Activated CD8-positive, alpha-beta memory T cell treated with anti-CD3 and anti-CD28 coated beads for 4 hours (primary cell): ENCODE data around the gene CRTAP.
"Not testable (repeated sequence)": the region's sequence is repeated elsewhere in the genome, so short reads cannot be mapped to it uniquely, and the experiment has no call there.

ENCODE experiments used
- DNase-seq, 2 donors: peaks; one replicate each; pipeline ENCODE4 v3.0.0-alpha.2; 2020; ENCODE audit warnings: low read depth in 2 of 2

CRTAP gene

DNA sequence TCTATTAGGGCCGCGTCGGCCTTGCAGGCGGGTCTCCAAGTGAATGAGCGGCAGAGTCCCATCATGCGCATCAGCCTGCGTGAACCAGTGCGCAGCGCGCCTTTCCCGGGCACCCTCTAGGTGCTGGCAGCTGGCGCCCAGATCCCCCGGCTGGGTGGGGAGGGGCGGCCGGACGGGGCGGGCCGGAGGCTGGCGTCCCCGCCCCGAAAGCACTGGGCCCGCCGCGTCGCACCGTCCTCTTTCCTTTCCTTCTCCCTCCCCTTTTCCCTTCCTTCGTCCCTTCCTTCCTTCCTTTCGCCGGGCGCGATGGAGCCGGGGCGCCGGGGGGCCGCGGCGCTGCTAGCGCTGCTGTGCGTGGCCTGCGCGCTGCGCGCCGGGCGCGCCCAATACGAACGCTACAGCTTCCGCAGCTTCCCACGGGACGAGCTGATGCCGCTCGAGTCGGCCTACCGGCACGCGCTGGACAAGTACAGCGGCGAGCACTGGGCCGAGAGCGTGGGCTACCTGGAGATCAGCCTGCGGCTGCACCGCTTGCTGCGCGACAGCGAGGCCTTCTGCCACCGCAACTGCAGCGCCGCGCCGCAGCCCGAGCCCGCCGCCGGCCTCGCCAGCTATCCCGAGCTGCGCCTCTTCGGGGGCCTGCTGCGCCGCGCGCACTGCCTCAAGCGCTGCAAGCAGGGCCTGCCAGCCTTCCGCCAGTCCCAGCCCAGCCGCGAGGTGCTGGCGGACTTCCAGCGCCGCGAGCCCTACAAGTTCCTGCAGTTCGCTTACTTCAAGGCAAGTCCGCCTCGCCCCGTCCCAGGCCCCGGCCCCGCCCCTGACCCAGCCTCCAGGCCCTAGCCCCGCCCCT, at the start of gene CRTAP:
TSS of gene CRTAP (plus strand) at position 243 of the 850 bp plus-strand sequence. CDS start at position 307, 64 bp downstream.
- peak; percentile 64 to 72 for DNase-seq

DNA sequence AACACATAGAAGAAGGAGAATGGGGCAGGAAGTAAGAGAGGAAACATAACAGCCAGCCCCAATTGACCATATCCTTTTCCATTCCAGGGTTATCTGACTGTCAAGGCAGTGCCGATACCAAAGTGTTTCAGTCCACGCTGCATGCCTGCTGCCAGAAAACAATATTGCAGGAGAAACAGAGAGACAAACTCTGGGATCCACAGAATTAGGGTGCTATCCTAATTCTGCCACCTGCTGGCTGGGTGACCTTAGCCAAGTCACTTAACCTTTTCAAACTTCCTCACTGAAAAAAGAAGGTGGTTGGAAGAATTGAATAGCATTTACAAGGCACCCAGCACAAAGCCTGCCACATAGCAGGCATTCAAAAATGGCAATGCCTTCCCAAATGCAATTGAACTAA, 48.9 kb upstream of the CRTAP start:
- no peak for DNase-seq

DNA sequence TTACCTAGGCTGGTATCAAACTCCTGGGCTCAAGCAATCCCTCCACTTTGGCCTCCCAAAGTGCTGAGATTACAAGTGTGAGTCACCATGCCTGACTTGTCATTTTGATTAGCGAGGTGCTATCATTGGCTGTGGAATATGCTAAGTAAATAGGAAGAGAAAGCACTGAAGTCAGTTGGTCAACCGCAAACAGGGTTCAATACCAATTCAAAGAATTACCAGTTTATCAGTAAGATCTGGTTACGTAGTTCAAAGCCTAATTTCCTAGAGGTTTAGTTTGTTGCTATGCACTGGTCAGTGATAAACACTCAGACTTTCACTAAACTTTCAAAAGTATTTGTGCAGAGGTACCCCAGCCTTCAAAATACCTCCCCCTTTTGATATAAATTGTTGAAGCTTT, 46.3 kb upstream of the CRTAP start:
- DNase-seq: no peak

DNA sequence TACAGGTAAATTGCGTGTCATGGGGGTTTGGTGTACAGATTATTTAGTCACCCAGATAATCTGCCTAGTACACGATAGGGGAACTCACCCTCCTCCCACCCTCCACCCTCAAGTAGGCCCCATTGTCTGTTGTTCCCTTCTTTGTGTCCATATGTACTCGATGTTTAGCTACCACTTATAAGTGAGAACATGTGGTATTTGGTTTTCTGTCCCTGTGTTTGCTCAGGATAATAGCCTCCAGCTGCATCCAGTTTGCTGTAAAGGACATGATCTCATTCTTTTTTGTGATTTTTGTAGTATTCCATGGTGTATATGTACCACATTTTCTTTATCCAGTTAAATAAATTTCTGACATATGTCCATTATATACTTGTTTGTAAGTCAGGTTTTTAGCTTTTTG, 44.0 kb upstream of the CRTAP start:
- DNase-seq: not testable (repeated sequence)

DNA sequence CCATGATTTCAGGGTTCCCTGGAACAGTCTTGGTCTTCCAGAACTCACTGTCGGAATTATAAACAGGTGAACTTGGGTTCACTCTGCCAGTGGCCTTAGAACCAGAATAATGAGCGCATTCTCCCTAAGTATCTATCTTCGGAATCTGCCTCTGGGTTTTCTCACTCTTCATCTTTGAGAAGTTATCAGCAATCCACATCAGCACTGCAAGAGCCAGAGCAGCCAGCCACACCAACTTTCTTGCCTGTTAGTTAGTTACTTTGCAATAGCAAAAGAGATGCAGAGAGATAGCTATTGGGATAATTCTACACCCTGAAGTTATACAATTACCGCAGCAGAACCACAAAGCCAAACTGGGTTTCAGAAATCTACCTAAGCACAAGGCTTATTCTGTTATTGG, 42.6 kb upstream of the CRTAP start:
- no peak for DNase-seq

DNA sequence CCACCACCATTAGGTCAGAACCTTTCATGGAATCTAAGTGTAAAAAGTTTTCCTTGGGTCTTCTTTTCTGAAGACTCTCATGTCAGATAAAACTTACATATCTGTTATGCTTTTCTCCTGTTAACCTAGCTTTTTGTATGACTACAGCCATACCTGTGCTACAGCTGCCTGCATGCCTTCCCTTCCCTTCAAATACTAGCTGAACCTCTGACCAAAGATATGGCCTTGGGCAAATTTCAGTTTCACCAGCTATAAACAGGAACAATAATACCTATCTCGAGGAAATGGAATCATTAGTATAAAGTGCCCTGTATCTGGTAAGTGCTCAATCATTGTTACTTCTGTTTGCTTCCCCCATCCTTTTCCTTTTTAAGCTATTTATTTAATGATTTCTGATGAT, 41.9 kb upstream of the CRTAP start:
- no peak for DNase-seq

DNA sequence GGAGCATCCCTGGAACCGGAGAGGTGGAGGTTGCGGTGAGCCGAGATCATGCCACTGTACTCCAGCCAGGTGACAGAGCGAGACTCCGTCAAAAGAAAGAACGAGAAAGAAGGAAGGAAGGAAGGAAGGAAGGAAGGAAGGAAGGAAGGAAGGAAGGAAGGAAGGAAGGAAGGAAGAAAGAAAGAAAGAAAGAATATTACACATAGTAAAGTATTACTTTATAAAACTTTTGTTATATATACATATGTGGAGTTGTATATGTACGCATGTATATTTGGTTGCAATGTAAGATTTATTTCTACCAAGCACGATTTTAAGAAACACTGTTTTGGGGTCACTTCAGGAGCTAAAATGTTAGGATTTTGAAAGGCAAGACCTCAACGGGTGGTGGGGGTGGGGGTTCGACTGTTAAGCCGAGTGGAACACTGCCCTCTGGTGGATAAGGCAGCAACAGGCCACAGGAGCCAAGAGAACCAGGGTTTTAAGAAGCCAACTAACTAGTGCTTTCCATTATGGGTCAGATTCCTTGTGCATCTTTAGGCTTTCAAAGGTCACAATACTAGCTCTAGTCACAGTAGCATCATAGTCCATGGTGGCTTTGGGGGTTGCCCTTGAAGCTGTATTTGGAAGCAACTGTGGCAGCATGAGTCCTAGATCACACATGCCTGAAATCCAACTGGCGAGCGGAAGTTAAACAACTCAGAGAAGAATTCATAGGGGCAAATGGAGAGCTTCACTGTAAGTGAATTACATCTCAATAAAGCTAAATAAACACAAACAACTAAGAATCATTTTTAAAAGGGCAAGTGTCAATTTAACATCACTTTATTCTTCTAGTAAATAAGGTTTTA, 39.4 kb upstream of the CRTAP start:
- DNase-seq: peak; percentile 35 to 52

DNA sequence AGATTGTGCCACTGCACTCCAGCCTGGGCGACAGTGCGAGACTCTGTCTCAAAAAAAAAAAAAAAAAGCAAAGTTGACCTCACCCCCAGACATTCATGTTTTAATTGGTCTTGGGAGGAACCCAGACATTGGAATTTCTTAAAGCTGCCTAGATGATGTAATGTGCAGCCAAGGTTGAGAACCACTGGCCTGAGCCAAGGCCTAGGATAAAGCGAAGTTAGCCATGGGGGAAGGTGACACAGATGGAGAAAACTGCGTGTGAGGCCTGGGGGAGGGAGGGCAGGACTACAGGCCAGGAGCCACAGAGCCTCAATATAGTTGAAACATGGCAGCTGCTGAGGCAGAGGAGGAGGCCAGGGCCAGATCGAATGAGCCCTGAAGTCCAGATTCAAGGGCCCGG, 37.8 kb upstream of the CRTAP start:
- DNase-seq: no peak

DNA sequence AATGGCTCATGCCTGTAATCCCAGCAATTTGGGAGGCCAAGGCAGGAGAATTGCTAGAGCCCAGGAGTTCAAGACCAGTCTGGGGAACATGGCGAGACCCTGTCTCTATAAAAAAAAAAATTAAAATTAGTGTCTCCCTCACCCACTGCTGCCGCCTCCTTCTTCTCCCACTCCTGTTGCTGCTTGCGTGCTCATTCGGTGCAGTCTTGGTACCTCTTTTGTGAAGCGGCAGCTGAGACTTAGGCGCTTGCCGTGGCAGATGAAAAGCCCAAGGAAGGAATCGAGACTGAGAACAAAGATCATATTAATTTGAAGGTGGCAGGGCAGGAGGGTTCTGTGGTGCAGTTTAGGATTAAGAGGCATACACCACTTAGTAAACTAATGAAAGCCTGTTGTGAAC, 36.9 kb upstream of the CRTAP start:
- DNase-seq: no peak

DNA sequence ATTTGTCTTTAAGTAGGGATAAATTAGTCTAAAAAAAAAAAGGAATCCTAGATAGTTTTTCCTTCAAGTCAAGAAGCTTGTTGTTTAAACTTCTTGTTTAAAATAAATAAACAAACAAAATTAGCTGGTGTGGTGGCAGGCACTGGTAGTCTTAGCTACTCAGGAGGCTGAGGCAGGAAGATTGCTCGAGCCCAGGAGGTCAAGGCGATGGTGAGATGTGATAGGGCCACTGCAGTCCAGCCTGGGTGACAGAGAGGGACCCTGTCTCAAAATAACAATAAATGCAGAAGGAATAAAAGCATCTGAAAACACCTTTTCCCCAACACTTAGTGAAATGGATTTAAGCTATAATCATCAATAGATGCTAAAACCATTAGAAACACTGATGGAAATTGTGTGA, 35.8 kb upstream of the CRTAP start:
- DNase-seq: no peak

DNA sequence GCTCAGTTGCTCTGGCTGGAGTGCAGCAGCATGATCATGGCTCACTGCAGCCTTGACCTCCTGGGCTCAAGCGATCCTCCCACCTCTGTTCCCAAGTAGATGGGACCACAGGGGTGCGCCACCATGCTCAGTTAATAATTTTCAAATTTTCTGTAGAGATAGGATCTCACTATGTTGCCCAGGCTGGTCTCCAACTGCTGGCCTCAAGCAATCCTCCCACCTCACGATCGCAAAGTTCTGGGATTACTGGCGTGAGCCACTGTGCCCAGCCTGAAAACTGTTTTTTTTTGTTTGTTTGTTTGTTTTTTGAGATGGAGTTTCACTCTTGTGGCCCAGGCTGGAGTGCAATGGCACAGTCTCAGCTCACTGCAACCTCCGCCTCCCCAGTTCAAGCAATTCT, 34.0 kb upstream of the CRTAP start:
- DNase-seq: not testable (repeated sequence)

DNA sequence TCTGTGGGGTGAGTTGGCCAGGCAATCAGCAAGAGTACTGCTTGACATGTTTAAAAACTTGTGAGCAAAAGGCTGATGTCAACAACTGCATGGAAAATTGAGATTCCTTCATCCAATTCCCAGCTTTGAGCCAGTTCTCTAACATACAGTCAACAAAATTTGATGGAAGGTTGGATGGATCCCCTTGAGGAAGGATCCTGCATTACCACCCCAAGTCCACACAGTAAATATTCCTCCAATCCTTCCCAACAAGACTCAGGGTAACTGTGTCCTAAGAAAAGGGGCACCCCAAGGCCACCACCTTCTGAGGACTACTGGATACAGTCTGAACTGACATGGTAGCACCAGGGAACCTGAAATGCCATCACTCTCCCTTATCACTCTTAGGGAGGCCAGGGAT, 32.0 kb upstream of the CRTAP start:
- DNase-seq: no peak

DNA sequence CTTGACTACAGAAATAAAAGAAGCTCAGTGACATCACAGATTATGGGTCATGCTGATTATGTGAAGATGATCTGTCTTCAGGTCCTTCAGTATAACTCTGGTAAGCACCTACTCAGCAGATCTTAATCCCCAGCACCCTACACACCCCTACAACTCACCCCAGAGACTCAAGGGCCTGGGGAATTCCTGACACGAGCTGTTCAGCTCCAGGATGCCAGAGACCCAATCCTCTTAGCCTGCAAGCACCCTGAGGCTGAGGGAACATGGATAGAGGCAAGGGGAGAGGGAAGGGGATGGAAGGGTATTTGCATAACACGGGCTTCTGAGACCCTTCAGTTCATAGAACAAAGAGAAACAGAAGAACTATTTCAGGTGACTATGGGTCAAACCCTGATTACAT, 29.9 kb upstream of the CRTAP start:
- DNase-seq: no peak

DNA sequence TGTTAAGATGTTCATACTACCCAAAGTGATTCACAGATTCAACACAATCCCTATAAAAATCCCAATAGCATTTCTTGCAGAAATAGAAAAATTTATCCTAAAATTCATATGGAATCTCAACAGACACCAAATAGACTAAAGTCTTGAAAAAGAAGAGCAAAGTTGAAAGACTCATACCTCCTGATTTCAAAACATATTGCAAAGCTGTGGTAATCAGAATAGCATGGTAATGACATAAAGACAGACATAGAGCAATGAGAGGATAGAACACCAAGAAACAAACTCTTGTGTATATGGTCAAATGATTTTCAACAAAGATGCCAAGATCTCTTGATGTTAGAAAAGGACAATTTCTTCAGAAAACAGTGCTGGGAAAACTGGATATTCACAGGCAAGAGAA, 25.1 kb upstream of the CRTAP start:
- DNase-seq: no peak

DNA sequence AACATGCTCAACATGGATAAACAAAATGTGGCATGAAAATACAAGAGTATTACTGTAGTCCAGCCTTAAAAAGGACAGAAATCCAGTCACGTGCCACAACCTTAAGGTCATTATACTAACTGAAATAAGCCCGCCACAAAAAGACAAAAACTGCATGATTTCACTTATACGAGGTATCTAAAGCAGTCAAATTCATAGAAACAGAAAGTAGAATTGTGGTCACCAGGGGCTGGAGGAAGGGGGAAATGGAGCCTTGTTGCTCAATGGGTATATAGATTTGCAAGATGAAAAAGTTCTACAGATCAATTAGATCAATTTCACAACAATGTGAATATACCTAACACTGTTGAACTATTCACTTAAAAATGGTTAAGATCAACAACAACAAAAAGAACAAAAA, 24.3 kb upstream of the CRTAP start:
- no peak for DNase-seq

DNA sequence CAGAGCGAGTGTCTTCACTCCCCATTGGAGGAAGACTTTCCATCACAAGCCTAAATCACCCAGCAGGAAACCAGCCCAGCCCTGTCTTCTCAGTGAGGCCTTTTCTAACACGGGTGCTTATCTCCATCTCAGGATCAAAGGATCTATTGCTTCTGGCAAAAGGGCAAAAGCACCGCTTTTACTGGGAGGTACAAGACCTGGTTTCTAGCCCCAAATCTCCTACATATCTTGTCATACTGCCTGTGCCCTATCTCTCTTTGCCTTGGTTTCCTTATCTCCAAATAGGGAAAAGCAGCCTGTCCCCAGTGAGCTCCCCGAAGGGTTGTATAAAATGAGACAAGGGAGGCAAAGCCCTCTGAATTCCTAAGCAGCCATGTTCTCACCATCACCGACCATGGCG, 22.1 kb upstream of the CRTAP start:
- no peak for DNase-seq

DNA sequence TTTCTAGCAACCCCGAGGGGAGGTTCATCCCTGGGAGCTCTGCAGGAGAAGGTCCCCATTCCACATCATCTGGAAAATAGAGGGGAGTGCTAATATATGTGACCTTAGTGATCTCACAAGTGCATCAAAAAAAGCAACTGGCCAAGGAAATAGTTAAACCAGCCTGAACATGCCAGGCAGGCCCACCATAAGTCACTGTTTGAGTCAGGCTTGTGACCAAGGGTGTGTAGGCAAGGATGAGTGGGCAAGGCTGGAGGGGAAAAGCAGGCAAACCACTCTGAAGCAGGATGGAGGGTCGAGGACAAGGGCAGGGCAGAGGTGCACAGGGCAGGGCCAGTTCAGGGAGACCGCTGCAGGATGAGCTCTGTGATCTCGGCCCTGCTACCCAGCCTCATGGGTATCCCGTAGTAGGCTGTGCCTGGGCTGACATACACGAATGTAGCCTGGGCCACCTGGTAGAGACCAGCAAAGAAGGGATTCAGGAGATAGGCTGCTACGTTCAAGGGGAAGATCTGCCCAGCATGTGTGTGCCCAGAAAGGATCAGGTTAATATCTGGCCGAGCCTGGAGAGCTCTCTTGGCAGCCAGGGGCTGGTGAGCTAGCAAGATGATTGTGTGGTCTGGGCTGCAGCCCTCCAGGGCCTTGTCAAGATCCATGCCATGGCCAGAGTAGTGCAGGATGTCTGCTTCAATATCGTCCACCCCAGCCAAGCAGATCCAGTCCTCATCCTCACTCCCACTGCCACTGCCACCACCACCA, 21.1 kb upstream of the CRTAP start:
- no peak for DNase-seq

DNA sequence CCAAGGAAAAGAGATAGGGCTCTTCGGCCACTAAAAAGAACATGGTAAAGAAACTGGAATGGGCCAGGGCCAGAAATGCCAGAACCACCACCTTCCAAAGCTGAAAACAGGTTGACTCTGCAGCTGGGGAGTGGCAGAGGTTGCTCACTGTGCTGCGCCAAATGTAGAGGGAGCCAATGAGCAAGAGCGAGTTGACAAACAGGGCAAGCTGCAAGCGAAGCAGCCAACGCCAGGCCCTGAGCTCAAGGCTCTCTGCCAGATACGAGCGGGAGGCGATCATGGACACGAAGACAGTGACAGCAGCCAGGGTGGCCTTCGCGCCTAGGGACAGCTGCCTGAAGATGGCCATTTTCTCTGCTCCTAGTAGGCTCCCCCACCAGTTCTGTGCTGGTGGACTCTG, 20.0 kb upstream of the CRTAP start:
- no peak for DNase-seq

DNA sequence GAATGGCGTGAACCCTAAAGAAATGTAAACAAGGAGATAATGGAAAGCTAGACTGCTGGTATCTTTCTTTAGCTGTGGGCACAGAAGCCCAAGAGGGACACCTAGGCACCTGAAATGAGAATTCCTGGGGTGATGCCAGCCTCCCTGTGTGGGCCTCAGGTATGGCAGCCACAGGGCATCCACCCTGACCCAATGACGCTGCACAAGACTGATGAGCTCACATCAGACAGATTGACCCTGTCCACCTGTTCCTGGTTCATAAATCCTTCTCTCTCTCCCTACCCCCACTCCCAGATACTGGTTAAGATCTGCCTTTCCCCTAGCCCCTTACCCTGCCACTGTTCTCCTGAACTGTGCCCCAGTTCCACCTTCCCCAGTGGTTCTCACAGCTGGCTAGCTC, 18.4 kb upstream of the CRTAP start:
- DNase-seq: no peak

DNA sequence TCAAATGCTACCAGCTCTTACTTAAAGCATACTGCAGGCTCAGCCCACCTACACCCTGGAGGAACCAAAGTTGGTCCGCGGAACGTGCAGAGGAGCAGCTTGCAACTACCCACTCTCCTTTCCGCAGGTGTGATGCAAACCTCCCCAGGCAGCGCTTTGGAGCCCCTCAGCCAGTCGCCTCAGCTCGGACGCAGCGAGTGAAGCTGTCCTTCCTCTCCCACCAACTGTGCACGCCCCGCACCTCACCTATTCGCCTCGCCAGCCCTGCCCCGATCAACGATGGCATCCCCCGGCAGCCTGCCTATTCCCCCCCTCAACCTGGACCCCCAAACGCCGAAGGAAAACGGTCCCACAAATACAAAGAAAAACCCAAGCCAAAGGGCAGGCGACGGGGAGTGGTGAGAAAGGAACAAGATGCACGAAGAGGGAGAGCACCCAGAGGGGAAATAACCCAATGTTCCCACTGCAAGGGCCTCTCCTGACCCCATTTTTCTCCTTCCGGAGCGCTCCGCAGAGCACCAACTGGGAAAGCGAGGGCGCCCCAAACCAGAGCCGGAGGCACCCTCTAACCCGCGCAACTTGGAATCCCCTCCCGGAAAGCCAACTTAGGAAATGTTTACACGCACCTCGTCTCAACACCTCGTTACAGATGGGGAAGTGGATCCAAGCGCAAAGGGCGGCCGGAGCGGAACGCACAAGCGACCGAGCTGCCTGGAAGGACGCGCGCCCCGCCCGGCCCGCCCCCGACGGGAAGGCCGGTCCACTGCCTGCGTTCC, 17.5 kb upstream of the CRTAP start:
- no peak for DNase-seq

DNA sequence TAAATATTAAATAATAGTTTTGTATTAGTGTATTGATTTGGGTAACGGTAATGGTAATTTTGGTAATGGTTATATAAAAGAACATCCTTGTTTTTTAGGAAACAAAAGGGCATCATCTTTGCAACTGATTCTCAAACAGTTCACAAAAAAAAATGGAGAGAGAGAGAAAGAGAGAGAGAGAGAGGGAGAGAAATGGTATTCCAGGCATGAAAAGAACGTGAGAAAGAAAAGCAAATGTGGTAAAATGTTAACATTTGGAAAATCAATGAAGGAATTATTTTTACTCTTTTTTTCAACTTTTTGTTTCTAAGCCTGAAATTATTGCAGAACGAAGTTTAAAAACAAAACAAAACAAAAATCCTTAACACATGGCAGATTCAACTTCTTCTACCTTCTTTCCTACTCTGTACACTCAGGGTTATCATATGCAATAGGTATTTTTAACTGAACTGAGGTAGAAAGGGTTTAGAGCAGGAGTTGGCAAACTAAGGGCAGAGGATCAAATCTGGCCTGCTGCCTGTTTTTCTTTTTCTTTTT, 14.6 kb upstream of the CRTAP start:
- DNase-seq: no peak
